Measurements from ENCODE around the gene RIOK2.
"Not testable (repeated sequence)": the region's sequence is repeated elsewhere in the genome, so short reads cannot be mapped to it uniquely, and the experiment has no call there.

Gene RIOK2

GRCh38 chr5:97193355-97193688, 10.3 kb upstream of the RIOK2 start:
- Histone ChIP-seq H3K9ac (ENCODE audit: low read length) (no peak overlapping the region), H3K27me3 (ENCODE audit: control insufficient read depth in 1 of 2, insufficient read depth in 2 of 2, low read length in 2 of 2) (no peaks in the 10 kb centered on the region), H3K4me1 (ENCODE audit: insufficient read depth, low read length) (no peaks in the 10 kb centered on the region), H3K27ac (ENCODE audit: low read depth, low read length) (no peak overlapping the region), H3K36me3 (ENCODE audit: insufficient read depth, low read length) (no peaks in the 10 kb centered on the region), H3K4me3 (ENCODE audit: low read depth in 1 of 2, low read length in 2 of 2) (no peak overlapping the region), H3K9me3 (ENCODE audit: low read length) (no peaks in the 10 kb centered on the region)

- Histone ChIP-seq H3K9me3 (ENCODE audit: low read length) (no peaks in the 10 kb centered on the region), H3K27me3 (ENCODE audit: control insufficient read depth in 1 of 2, insufficient read depth in 2 of 2, low read length in 2 of 2) (no peaks in the 10 kb centered on the region), H3K36me3 (ENCODE audit: insufficient read depth, low read length) (no peaks in the 10 kb centered on the region), H3K27ac (ENCODE audit: low read depth, low read length) (no peak overlapping the region), H3K4me3 (ENCODE audit: low read depth in 1 of 2, low read length in 2 of 2) (no peak overlapping the region), H3K9ac (ENCODE audit: low read length) (no peak overlapping the region), H3K4me1 (ENCODE audit: insufficient read depth, low read length) (no peaks in the 10 kb centered on the region)
Measured at GRCh38 chr5:97192580-97193354, 9.7 kb upstream of the RIOK2 start.

GRCh38 chr5:97191893-97192292, 8.8 kb upstream of the RIOK2 start:
- H3K4me3 ChIP-seq (ENCODE audit: low read depth in 1 of 2, low read length in 2 of 2): no peak overlapping the region
- H3K27ac ChIP-seq (ENCODE audit: low read depth, low read length): no peak overlapping the region
- no peaks in the 10 kb centered on the region for H3K4me1 ChIP-seq (ENCODE audit: insufficient read depth, low read length)
- H3K36me3 ChIP-seq (ENCODE audit: insufficient read depth, low read length): no peaks in the 10 kb centered on the region
- H3K9ac ChIP-seq (ENCODE audit: low read length): no peak overlapping the region
- H3K27me3 ChIP-seq (ENCODE audit: control insufficient read depth in 1 of 2, insufficient read depth in 2 of 2, low read length in 2 of 2): no peaks in the 10 kb centered on the region
- no peaks in the 10 kb centered on the region for H3K9me3 ChIP-seq (ENCODE audit: low read length)

- not testable (repeated sequence) for H3K4me3 ChIP-seq (ENCODE audit: low read depth in 1 of 2, low read length in 2 of 2); H3K36me3 ChIP-seq (ENCODE audit: insufficient read depth, low read length); H3K9ac ChIP-seq (ENCODE audit: low read length); H3K9me3 ChIP-seq (ENCODE audit: low read length); H3K27ac ChIP-seq (ENCODE audit: low read depth, low read length); H3K27me3 ChIP-seq (ENCODE audit: control insufficient read depth in 1 of 2, insufficient read depth in 2 of 2, low read length in 2 of 2); H3K4me1 ChIP-seq (ENCODE audit: insufficient read depth, low read length)
Measured at GRCh38 chr5:97189523-97189922, 6.5 kb upstream of the RIOK2 start.

- Histone ChIP-seq H3K36me3 (ENCODE audit: insufficient read depth, low read length) (peaks cover under 1% of the 10 kb centered on the region), H3K4me3 (ENCODE audit: low read depth in 1 of 2, low read length in 2 of 2) (peak overlapping the region; percentile 66 to 79), H3K27me3 (ENCODE audit: control insufficient read depth in 1 of 2, insufficient read depth in 2 of 2, low read length in 2 of 2) (no peaks in the 10 kb centered on the region), H3K27ac (ENCODE audit: low read depth, low read length) (peak overlapping the region; percentile 90), H3K9me3 (ENCODE audit: low read length) (no peaks in the 10 kb centered on the region), H3K9ac (ENCODE audit: low read length) (peak overlapping the region; percentile 67), H3K4me1 (ENCODE audit: insufficient read depth, low read length) (peaks cover 23% of the 10 kb centered on the region)
Measured at GRCh38 chr5:97183930-97184213, 825 bp upstream of the RIOK2 start.

- no peaks in the 10 kb centered on the region for H3K27me3 ChIP-seq (ENCODE audit: control insufficient read depth in 1 of 2, insufficient read depth in 2 of 2, low read length in 2 of 2)
- H3K4me3 ChIP-seq (ENCODE audit: low read depth in 1 of 2, low read length in 2 of 2): peak overlapping the region; percentile 66 to 79
- peak overlapping the region; percentile 67 for H3K9ac ChIP-seq (ENCODE audit: low read length)
- H3K36me3 ChIP-seq (ENCODE audit: insufficient read depth, low read length): peaks cover 12% of the 10 kb centered on the region
- peaks cover 23% of the 10 kb centered on the region for H3K4me1 ChIP-seq (ENCODE audit: insufficient read depth, low read length)
- peak overlapping the region; percentile 90 for H3K27ac ChIP-seq (ENCODE audit: low read depth, low read length)
- no peaks in the 10 kb centered on the region for H3K9me3 ChIP-seq (ENCODE audit: low read length)
Measured at GRCh38 chr5:97182571-97183099, 412 bp downstream of the RIOK2 start.

GRCh38 chr5:97181856-97182545, 1.0 kb downstream of the RIOK2 start:
- H3K4me1 ChIP-seq (ENCODE audit: insufficient read depth, low read length): peaks cover 23% of the 10 kb centered on the region
- peak overlapping the region; percentile 66 to 79 for H3K4me3 ChIP-seq (ENCODE audit: low read depth in 1 of 2, low read length in 2 of 2)
- H3K9me3 ChIP-seq (ENCODE audit: low read length): no peaks in the 10 kb centered on the region
- H3K9ac ChIP-seq (ENCODE audit: low read length): peak overlapping the region; percentile 67
- H3K27me3 ChIP-seq (ENCODE audit: control insufficient read depth in 1 of 2, insufficient read depth in 2 of 2, low read length in 2 of 2): no peaks in the 10 kb centered on the region
- H3K27ac ChIP-seq (ENCODE audit: low read depth, low read length): no peak overlapping the region
- peaks cover 19% of the 10 kb centered on the region for H3K36me3 ChIP-seq (ENCODE audit: insufficient read depth, low read length)

GRCh38 chr5:97179457-97179856, 3.6 kb downstream of the RIOK2 start:
- not testable (repeated sequence) for H3K4me3 ChIP-seq (ENCODE audit: low read depth in 1 of 2, low read length in 2 of 2); H3K9ac ChIP-seq (ENCODE audit: low read length); H3K27me3 ChIP-seq (ENCODE audit: control insufficient read depth in 1 of 2, insufficient read depth in 2 of 2, low read length in 2 of 2); H3K9me3 ChIP-seq (ENCODE audit: low read length); H3K27ac ChIP-seq (ENCODE audit: low read depth, low read length)
- Histone ChIP-seq H3K36me3 (ENCODE audit: insufficient read depth, low read length) (peaks cover 40% of the 10 kb centered on the region), H3K4me1 (ENCODE audit: insufficient read depth, low read length) (peaks cover 23% of the 10 kb centered on the region)

GRCh38 chr5:97172227-97172626, 10.8 kb downstream of the RIOK2 start:
- Histone ChIP-seq H3K9me3 (ENCODE audit: low read length) (no peaks in the 10 kb centered on the region), H3K9ac (ENCODE audit: low read length) (no peak overlapping the region), H3K27ac (ENCODE audit: low read depth, low read length) (no peak overlapping the region), H3K27me3 (ENCODE audit: control insufficient read depth in 1 of 2, insufficient read depth in 2 of 2, low read length in 2 of 2) (no peaks in the 10 kb centered on the region), H3K36me3 (ENCODE audit: insufficient read depth, low read length) (peaks cover 56% of the 10 kb centered on the region), H3K4me3 (ENCODE audit: low read depth in 1 of 2, low read length in 2 of 2) (no peak overlapping the region), H3K4me1 (ENCODE audit: insufficient read depth, low read length) (no peaks in the 10 kb centered on the region)

GRCh38 chr5:97171703-97172102, 11.3 kb downstream of the RIOK2 start:
- Histone ChIP-seq H3K4me3 (ENCODE audit: low read depth in 1 of 2, low read length in 2 of 2) (no peak overlapping the region), H3K4me1 (ENCODE audit: insufficient read depth, low read length) (no peaks in the 10 kb centered on the region), H3K36me3 (ENCODE audit: insufficient read depth, low read length) (peaks cover 55% of the 10 kb centered on the region), H3K9ac (ENCODE audit: low read length) (no peak overlapping the region), H3K27ac (ENCODE audit: low read depth, low read length) (no peak overlapping the region), H3K27me3 (ENCODE audit: control insufficient read depth in 1 of 2, insufficient read depth in 2 of 2, low read length in 2 of 2) (no peaks in the 10 kb centered on the region), H3K9me3 (ENCODE audit: low read length) (no peaks in the 10 kb centered on the region)

- Histone ChIP-seq H3K36me3 (ENCODE audit: insufficient read depth, low read length) (peaks cover 35% of the 10 kb centered on the region), H3K9ac (ENCODE audit: low read length) (no peak overlapping the region), H3K27me3 (ENCODE audit: control insufficient read depth in 1 of 2, insufficient read depth in 2 of 2, low read length in 2 of 2) (no peaks in the 10 kb centered on the region), H3K4me3 (ENCODE audit: low read depth in 1 of 2, low read length in 2 of 2) (no peak overlapping the region), H3K27ac (ENCODE audit: low read depth, low read length) (no peak overlapping the region), H3K4me1 (ENCODE audit: insufficient read depth, low read length) (no peaks in the 10 kb centered on the region), H3K9me3 (ENCODE audit: low read length) (no peaks in the 10 kb centered on the region)
Measured at GRCh38 chr5:97167435-97167834, 15.6 kb downstream of the RIOK2 start.

- peaks cover 31% of the 10 kb centered on the region for H3K36me3 ChIP-seq (ENCODE audit: insufficient read depth, low read length)
- no peaks in the 10 kb centered on the region for H3K27me3 ChIP-seq (ENCODE audit: control insufficient read depth in 1 of 2, insufficient read depth in 2 of 2, low read length in 2 of 2)
- H3K27ac ChIP-seq (ENCODE audit: low read depth, low read length): no peak overlapping the region
Measured at GRCh38 chr5:97165726-97166125, 17.3 kb downstream of the RIOK2 start.

More at GRCh38 chr5:97165726-97166125, 17.3 kb downstream of the RIOK2 start:
- Histone ChIP-seq H3K4me3 (ENCODE audit: low read depth in 1 of 2, low read length in 2 of 2) (no peak overlapping the region), H3K9ac (ENCODE audit: low read length) (no peak overlapping the region), H3K4me1 (ENCODE audit: insufficient read depth, low read length) (no peaks in the 10 kb centered on the region), H3K9me3 (ENCODE audit: low read length) (no peaks in the 10 kb centered on the region)

Data from muscle layer of colon (tissue), 2 donors.